ENCODE measurements around the gene LDLRAD2.
"Not testable (repeated sequence)": the region's sequence is repeated elsewhere in the genome, so short reads cannot be mapped to it uniquely, and the experiment has no call there.

The LDLRAD2 gene

DNA sequence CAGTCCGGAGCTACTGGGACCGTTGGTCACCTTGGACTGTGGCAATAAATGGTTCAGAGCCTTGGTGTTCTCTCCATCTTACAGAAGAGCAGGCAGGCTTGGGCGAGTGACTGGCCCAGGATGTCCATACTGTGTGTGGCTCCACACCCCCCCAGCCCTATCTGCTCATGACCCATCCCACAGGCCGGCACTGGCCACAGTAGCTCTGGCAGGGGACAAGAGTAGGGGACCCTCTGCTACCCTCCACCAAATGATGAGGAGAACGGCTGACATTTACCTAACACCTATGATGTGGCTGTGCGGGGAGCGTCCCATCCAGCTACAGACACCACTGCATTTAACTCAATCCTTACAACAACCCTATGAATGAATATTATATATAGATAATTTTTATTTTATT lies 13.3 kb downstream of the LDLRAD2 start:
- DNase-seq: no peak

GRCh38 chr1:21826694-21827093 lies 14.6 kb downstream of the LDLRAD2 start:
- not testable (repeated sequence) for DNase-seq

GRCh38 chr1:21827141-21827679 lies 15.1 kb downstream of the LDLRAD2 start:
- no peak for DNase-seq

DNA sequence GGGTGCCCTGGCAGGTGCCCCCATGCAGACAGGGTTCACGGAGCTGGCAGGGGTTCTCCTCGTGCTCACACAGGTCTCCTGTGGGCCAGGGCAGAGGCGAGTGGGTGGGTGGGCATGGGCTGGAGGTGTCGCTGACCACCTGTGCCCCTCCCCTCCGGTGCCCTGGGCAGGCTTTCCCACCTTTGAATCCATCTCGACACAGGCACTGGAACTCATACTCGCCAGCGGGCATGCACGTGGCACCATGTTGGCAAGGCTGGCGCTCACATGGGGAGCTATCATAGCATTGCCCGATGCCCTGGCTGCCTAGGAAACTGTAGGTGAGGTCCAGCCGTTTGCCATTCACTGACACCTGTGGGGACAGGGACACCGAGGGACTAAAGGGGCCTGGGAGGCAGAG lies 16.0 kb downstream of the LDLRAD2 start:
- no peak for DNase-seq

DNA sequence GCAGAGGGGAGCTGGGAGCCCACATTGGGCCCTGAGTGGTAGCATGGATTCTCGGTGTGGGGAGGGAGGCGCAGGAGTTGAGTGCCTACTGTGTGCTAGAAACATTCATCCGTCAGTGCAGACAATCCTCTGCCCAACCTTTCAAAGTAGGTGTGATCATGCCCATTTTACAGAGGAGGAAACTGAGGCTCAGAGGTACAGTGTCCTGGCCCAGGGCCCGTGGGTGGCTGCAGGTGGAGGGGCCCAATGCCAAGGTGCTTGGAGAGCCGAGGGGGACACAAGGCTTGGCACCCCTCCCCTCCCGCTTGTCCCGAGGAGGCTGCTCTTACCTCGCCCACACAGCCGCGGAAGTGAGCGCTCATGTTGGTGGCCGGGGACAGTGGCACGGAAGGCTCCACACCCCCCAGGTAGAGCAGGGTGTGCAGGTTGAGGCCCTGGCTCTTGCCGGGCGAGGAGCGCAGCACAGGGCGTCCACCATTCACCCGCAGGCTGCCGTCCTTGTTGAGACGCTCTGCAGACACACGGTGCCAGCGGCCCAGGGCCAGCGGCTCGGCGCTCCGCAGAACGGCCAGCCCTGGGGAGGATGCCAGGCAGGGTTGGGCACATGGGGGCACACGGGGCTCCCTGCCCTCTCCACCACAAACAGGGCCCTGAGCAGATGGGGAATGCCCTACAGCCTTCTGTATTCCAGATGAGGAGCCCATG lies 16.6 kb downstream of the LDLRAD2 start:
- DNase-seq: no peak

DNA sequence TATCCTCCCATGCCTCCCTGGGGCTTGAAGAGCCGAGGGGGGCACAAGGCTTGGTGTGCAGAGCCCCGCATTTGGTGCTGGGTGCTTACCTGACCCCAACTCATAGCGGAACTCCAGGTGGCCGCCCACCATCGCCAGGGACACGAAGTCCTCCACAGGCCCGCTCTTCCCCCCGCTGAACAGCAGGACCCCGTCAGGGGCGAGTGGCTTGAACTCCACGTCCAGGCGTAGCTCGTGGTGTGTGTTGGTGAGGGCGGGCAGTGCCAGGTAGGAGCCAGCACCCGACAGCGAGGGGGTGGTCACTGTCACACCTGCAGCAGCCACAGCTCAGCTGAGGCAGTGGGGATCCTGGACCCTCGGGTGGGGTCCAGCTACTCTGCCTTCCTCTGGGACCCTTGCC lies 17.2 kb downstream of the LDLRAD2 start:
- DNase-seq: no peak

- no peak for DNase-seq
These were observed 18.9 kb downstream of the LDLRAD2 start for GRCh38 chr1:21830792-21831453.

- no peak for DNase-seq
These were observed 19.4 kb downstream of the LDLRAD2 start for GRCh38 chr1:21831454-21831970.

GRCh38 chr1:21833392-21833976 lies 21.4 kb downstream of the LDLRAD2 start:
- DNase-seq: no peak

- DNase-seq: no peak
These were observed 22.0 kb downstream of the LDLRAD2 start for GRCh38 chr1:21834094-21834493.

DNA sequence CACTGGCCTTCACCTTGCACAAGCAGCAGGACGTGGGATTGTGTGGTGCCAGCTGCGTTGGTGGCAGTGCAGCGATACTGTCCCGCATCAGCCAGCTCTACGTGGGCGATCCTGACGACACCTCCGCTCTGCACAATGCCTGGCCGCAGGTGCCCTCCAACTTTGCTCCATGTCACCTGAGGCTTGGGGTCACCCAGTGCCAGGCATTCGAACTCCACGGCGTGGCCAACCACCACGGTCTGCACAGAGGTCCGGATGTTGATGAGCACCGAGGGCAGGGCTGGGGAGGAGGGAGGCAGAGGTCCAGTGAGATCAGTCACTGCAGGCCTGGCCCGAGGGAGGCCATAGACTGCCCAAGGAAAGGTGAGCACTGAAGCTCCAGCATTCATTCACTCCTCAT lies 22.6 kb downstream of the LDLRAD2 start:
- no peak for DNase-seq

GRCh38 chr1:21836010-21836409 lies 23.9 kb downstream of the LDLRAD2 start:
- no peak for DNase-seq

GRCh38 chr1:21836729-21837128 lies 24.7 kb downstream of the LDLRAD2 start:
- DNase-seq: no peak

DNA sequence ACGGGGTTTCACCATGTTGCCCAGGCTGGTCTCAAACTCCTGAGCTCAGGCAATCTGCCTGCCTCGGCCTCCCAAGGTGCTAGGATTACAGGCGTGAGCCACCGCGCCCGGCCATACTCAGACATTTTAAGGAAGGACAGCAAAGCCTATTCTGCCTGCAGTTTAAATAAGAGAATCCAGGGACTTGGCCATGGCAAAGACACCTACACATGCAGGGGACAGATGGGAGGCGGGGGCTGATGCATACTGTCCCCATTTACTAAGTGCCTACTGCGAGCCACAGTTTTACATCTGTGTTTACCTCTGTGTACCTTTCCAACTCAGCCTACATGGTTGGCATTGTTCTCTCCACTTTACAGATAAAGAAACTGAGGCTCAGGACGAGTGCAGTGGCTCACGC lies 25.4 kb downstream of the LDLRAD2 start:
- no peak for DNase-seq

GRCh38 chr1:21838359-21839157 lies 26.5 kb downstream of the LDLRAD2 start:
- DNase-seq: no peak

- no peak for DNase-seq
These were observed 27.4 kb downstream of the LDLRAD2 start for GRCh38 chr1:21839337-21840037.

GRCh38 chr1:21840981-21841380 lies 28.9 kb downstream of the LDLRAD2 start:
- DNase-seq: no peak

DNA sequence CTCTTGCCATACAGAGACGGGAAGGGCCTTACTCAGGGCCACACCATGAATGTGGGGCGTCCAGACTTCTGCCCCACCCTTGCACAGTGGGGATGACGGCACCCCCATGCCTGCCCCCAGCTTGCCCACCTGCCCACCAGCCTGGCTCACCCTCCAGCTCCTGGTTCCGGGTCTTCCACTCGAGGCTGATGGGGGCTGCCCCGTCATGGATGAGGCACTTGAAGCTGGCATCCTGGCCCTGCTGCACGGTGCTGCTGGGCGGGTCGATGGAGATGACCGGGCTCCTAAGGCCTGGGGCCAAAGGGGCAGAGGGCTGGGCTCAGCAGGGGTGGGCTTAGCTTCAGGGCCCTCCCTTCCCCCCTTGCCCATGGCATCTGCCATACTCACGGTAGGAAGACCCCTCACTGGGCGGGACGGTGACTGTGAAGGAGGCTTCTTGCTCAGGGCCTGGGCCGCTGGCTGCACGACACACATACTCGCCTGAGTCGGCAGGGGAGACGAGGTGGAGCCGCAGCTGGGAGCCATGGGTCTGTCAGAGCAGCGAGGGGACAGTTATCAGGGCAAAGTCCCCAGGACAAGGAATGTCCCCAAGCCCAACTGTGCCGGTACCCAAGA lies 29.9 kb downstream of the LDLRAD2 start:
- no peak for DNase-seq

DNA sequence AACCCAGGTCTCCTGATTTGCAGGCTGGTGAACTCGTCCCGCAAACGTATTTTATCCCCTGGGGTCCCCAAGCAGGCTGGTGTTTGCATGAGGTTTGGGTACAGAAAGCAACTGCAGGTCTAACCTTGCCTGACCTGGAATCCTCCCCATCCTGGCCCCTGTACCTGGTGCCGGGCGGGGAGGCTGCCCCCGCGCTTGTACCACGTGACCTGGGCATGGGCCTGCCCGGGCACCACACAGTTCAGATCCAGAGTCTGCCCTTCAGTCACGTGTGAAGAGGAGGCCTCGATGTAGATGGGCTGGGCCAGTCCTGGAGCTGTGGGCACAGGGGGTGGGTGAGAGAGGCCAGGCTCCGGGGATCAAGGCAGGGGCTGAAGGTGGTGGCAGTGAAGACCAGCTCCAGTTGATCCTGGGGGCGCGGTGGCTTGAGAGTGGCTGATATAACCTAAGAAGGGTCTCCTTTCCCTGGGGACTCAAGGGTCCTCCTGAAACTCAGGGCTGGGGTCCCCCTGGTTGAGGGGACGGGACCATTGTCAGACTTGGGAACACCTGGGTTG lies 30.6 kb downstream of the LDLRAD2 start:
- DNase-seq: no peak

DNA sequence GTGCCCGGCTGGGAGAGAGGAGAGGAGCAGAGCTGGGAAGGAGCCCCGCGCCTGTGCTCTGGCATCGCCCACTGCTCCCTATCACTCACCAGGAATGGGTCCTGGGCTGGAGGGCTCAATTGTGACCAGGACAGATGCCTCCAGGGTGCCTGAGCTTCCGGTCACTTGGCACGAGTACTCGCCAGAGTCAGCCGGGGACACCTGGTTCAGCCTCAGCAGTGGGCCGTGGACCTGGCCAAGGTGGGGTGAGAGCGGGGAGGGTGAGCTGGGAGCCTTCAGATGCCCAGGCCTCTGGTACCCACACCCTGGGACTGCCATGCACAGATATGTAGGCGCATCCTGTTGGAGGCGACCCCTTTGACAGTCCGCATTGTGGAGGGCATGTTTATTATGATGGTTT lies 31.1 kb downstream of the LDLRAD2 start:
- no peak for DNase-seq

DNA sequence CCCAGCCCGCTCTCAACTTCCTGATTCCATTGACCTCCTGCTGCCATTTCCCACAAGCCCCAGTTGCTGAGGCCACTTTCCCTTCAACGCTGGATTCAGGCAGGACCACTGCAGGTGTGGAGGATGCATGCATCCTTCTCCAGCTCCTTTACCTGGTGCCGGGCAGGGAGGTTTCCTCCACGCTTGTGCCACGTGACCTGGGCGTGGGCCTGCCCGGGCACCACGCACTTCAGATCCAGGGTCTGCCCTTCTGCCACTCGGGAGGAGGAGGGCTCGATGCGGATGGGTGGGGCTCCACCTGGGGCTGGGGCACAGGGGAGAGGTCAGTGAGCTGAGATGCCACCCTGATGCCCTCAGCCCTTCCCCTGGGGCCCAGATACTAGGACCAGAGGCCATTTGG lies 31.9 kb downstream of the LDLRAD2 start:
- no peak for DNase-seq

All from NCI-H1092 treated with DMSO at 0.1 percent for 48 hours (cell line).